OCI-LY1 (cell line): ENCODE results near the gene MTX3.

Source experiments
- H2AFZ ChIP-seq: fragments of 200-600 bp; sonication (generic), shearing (Covaris generic); 2 replicates; pipeline ENCODE4 v1.6.0; 2014; ENCODE audit warnings: antibody characterized with exemption, mild to moderate bottlenecking, low read length
- H3F3A ChIP-seq: fragments of 200-600 bp; sonication (generic), shearing (Covaris generic); 2 replicates; pipeline ENCODE4 v1.6.0; 2014; ENCODE audit warnings: mild to moderate bottlenecking, antibody characterized with exemption, low read length, moderate library complexity; ENCODE audit not compliant: insufficient read depth
- H3K27ac ChIP-seq: fragments of 200-600 bp; sonication (generic); 2 replicates; pipeline ENCODE4 v1.5.1; 2014; ENCODE audit warnings: low read length, mixed run types, mild to moderate bottlenecking, low read depth; ENCODE audit not compliant: poor library complexity, severe bottlenecking
- H3K27me3 ChIP-seq: fragments of 200-600 bp; sonication (generic); 2 replicates; pipeline ENCODE4 v1.6.0; 2014; ENCODE audit warnings: antibody characterized with exemption, mild to moderate bottlenecking, low read length, moderate library complexity; ENCODE audit not compliant: insufficient read depth
- H3K36me3 ChIP-seq: fragments of 200-600 bp; sonication (generic); 2 replicates; pipeline ENCODE4 v1.6.1; 2014; ENCODE audit warnings: mild to moderate bottlenecking, antibody characterized with exemption, low read length, moderate library complexity, mixed read lengths; ENCODE audit not compliant: insufficient read depth
- H3K4me1 ChIP-seq: fragments of 200-600 bp; sonication (generic); 2 replicates; pipeline ENCODE4 v1.5.1; 2014; ENCODE audit warnings: mild to moderate bottlenecking, low read length, moderate library complexity; ENCODE audit not compliant: insufficient read depth, severe bottlenecking
- H3K4me2 ChIP-seq: fragments of 200-600 bp; sonication (generic), shearing (Covaris generic); 2 replicates; pipeline ENCODE4 v1.6.1; 2014; ENCODE audit warnings: low read length
- H3K4me3 ChIP-seq: fragments of 200-600 bp; sonication (generic); 2 replicates; pipeline ENCODE4 v1.5.1; 2014; ENCODE audit warnings: low read length, low read depth, mild to moderate bottlenecking, mixed read lengths; ENCODE audit not compliant: poor library complexity, severe bottlenecking
- H3K79me2 ChIP-seq: fragments of 200-600 bp; shearing (Covaris generic); 2 replicates; pipeline ENCODE4 v1.6.1; 2016; ENCODE audit warnings: mixed run types, low read length, mixed read lengths; ENCODE audit not compliant: insufficient read depth
- H3K9ac ChIP-seq: fragments of 200-600 bp; sonication (generic), shearing (Covaris generic); 2 replicates; pipeline ENCODE4 v1.6.1; 2014; ENCODE audit warnings: mild to moderate bottlenecking, low read length, mixed read lengths
- H3K9me2 ChIP-seq: fragments of 200-600 bp; sonication (generic), shearing (Covaris generic); 2 replicates; pipeline ENCODE4 v1.6.1; 2014; ENCODE audit warnings: low read depth, mild to moderate bottlenecking, low read length, mixed read lengths
- H3K9me3 ChIP-seq: fragments of 200-600 bp; shearing (Covaris generic); 2 replicates; pipeline ENCODE4 v1.6.1; 2014; ENCODE audit warnings: low read length, mixed read lengths
- H4K20me1 ChIP-seq: fragments of 200-600 bp; sonication (generic), shearing (Covaris generic); 2 replicates; pipeline ENCODE4 v1.6.0; 2016; ENCODE audit warnings: mild to moderate bottlenecking, low read length; ENCODE audit not compliant: insufficient read depth
- CTCF ChIP-seq: fragments of 200-600 bp; sonication (generic), shearing (Covaris generic); IDR thresholded peaks from 2 replicates; pipeline ENCODE4 v1.5.1; 2017; ENCODE audit warnings: mild to moderate bottlenecking, antibody characterized with exemption, low read length, moderate library complexity, mixed read lengths
- EZH2 ChIP-seq: fragments of 200-600 bp; sonication (generic), shearing (Covaris generic); IDR thresholded peaks from 2 replicates; pipeline ENCODE4 v1.8.0; 2017; ENCODE audit warnings: borderline replicate concordance, mixed run types, mild to moderate bottlenecking, antibody characterized with exemption, low read length, moderate library complexity, mixed read lengths

Gene MTX3

GRCh38 chr5:79963261-79964061 is 27.6 kb downstream of the MTX3 start:
- Histone ChIP-seq H2AFZ (no peak overlapping the region), H3K9me2 (no peaks in the 10 kb centered on the region)

DNA sequence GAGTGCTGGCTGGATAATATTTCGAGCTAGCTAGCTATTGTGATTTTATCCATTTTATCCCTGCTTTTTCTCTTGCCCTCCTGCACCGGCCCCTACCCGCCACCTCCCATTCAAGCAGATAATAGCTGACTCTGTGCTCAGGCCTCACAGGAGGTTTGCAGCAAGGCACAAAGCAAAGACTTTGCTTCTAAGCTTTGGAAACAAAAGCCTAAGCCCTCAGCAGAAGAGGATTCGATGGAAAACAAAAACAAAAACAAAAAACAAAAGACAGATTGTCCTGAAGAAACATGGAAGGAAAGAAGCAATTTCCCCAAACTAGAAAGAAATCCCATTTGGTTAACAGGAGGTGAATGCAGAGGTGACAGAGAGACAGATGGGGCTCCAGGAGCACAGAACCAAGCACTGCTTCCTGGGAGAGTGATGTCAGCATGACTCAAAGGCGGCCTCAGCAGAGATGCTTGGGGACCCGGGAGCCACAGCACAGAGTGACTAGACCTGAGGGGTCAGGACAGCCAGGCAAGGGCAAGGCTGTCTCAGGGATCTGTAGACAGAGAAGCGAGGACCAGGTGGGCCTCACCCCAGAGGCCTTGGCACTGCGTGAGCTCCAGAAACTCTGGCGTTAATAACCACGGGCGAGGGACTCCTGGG is 28.4 kb downstream of the MTX3 start:
- no peak overlapping the region for H3K27ac ChIP-seq
- no peaks in the 10 kb centered on the region for H3K36me3 ChIP-seq
- H3K9me3 ChIP-seq, result no peaks in the 10 kb centered on the region
- H3K9me2 ChIP-seq, result no peaks in the 10 kb centered on the region
- H2AFZ ChIP-seq, result no peak overlapping the region
- no peaks in the 10 kb centered on the region for H4K20me1 ChIP-seq
- no peak overlapping the region for H3K4me2 ChIP-seq
- no peak overlapping the region for H3K4me3 ChIP-seq
- no peaks in the 10 kb centered on the region for H3K4me1 ChIP-seq
- no peaks in the 10 kb centered on the region for H3K27me3 ChIP-seq
- H3K79me2 ChIP-seq, result no peaks in the 10 kb centered on the region
- no peaks in the 10 kb centered on the region for H3F3A ChIP-seq
- no peak overlapping the region for H3K9ac ChIP-seq
- TF ChIP-seq CTCF (no peak), EZH2 (no peak)

More at GRCh38 chr5:79963261-79964061, 27.6 kb downstream of the MTX3 start:
- no peaks in the 10 kb centered on the region for H3K4me1 ChIP-seq
- TF ChIP-seq EZH2, result no peak
- TF ChIP-seq CTCF, result no peak
- no peaks in the 10 kb centered on the region for H3K9me3 ChIP-seq
- no peaks in the 10 kb centered on the region for H3K36me3 ChIP-seq
- H3K9ac ChIP-seq, result no peak overlapping the region
- H4K20me1 ChIP-seq, result no peaks in the 10 kb centered on the region
- H3K27ac ChIP-seq, result no peak overlapping the region
- no peaks in the 10 kb centered on the region for H3F3A ChIP-seq
- H3K4me3 ChIP-seq, result no peak overlapping the region
- no peak overlapping the region for H3K4me2 ChIP-seq
- no peaks in the 10 kb centered on the region for H3K79me2 ChIP-seq
- H3K27me3 ChIP-seq, result no peaks in the 10 kb centered on the region

GRCh38 chr5:79961716-79962574 is 29.1 kb downstream of the MTX3 start:
- Histone ChIP-seq H3K36me3 (no peaks in the 10 kb centered on the region), H3K9me2 (no peaks in the 10 kb centered on the region), H3K4me2 (no peak overlapping the region), H3F3A (no peaks in the 10 kb centered on the region), H3K9ac (no peak overlapping the region), H3K4me3 (no peak overlapping the region), H3K79me2 (no peaks in the 10 kb centered on the region), H4K20me1 (no peaks in the 10 kb centered on the region), H3K27me3 (no peaks in the 10 kb centered on the region), H3K4me1 (no peaks in the 10 kb centered on the region), H2AFZ (no peak overlapping the region), H3K9me3 (no peaks in the 10 kb centered on the region), H3K27ac (no peak overlapping the region)
- TF ChIP-seq EZH2 (no peak), CTCF (no peak)
